T47D (cell line): ENCODE results near the gene COL3A1.

Source experiments
- DNase-seq, 2 experiments: peaks; one replicate each; pipeline versions ENCODE4 v3.0.0 to v3.0.0-alpha.2; 2011 to 2012; ENCODE audit warnings: low read depth in 1 of 2, low spot score in 1 of 2
- JUND ChIP-seq: IDR thresholded peaks from 2 replicates; pipeline ENCODE4 v1.6.1; 2012; ENCODE audit warnings: low read depth
- in situ Hi-C: cut with HindIII; loops from 2 replicates; pipeline ENCODE4 v1.10.0; 2016; ENCODE audit warnings: low sequenced_read_pairs, low pct_unique_long_range_greater_than_20kb

The COL3A1 gene

DNA sequence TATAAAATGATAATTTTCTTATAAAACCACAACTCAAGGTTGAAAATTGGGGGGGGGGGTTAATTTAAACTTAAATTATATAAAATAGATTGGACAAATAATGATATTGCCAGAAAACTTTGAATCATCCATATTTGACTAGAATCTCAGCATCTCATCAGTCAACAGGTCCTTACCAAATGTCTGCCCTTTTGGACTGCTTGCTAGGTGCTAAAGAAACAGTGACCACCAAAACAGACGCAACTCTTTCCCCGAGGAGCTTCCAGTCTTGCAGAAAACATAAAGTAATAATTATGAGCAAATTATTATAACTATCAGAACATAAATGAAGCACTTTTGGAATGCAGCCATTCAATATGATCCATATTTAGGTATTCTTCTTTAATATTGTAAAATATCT, 8.6 kb upstream of the COL3A1 start:
- in situ Hi-C loops, result no loop called here
- no peak for DNase-seq
- no peak for TF ChIP-seq JUND

DNA sequence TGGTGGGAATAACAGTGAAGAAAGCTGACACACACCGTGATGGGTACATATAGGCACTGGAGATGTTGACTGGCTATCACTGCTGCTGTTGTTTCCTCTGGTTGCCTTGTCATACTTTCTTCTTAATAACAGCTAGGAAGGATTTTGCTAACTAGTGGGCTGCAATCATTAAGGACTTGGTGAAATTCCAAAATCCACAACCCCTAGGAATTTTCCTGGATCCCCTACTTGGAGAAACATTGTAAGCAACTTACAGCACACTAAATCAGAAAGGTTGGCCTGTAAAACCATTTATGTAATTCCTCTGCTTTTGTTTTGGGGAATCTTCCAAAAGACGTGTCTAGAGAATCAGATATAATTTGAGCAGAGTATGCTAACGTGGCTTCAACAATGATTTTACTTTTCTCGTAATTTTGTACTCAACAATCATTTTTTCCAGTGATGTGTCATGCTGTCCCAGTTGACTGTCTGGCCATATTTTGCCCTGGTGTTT, 8.0 kb upstream of the COL3A1 start:
- DNase-seq, result no peak
- no peak for TF ChIP-seq JUND
- in situ Hi-C loops, result no loop called here

DNA sequence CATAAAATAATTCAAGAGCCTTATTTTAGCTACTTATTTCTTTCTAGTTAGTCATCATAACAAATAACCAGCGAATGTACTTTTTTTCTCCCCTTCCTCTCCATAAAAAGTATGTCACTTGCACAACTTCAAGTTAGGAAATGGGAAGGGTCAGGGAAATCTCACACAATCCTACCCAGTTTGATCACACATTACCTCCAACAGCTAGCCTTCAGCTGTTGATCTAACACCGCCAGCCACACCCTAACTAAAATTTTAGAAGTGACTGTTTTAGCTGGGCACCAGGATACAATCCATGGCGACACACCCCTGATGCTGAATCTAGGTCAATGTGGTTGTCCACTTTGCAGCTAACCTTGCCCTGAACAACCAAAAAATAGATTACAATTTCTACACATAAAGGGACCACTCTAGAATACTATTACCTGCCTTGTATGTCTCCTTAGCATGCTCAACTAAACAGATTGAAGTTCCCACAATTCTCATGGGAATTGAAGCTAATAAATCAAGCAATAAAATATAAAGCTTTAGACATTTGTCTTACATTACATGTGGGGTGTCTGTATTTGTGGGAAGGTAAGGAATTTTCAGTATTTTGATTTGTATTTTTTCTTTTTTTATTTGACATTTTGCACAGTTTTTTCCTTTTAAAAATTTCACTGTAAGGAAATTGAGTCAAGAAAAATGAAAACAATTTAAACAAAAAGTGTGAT, 7.3 kb upstream of the COL3A1 start:
- in situ Hi-C loops, result no loop called here
- TF ChIP-seq JUND, result no peak
- no peak for DNase-seq

DNA sequence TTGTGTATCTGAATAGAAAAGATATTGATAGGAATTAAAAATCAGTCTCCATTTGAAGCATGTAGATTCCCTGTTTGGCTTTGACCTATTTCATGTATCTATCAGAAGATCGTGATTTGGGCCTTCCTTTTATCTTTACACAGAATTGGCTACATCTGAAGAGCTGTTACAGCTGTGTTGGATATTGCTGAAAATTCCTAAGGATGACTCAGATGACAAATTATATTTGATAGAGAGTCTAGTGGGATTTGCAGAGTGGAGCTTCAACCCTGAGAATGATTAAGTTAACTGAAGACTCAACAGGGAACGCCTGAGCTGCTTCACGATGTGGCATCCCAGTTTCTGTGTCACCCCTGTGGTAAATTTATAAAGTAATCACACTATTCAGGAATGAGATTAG, 4.9 kb upstream of the COL3A1 start:
- no peak for DNase-seq
- no peak for TF ChIP-seq JUND
- in situ Hi-C loops, result no loop called here

DNA sequence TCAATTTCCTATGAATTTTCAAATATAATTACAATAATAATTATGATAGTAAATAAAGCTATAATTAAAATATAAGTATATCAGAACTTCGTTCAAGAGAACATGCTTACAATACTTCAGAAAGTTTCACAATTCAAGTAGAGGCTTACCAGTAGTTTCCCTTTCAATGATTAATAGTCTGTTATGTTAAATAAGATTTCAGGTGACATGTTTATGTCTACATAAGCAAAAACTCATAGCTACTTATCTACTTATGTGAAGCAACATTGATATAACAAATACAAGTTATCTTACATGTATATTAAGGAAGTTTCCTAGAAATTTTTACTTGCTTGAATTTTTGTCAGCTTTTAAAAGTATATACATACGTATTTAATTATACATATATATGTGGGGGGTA, 4.5 kb upstream of the COL3A1 start:
- DNase-seq, result no peak
- in situ Hi-C loops, result no loop called here
- TF ChIP-seq JUND, result no peak

DNA sequence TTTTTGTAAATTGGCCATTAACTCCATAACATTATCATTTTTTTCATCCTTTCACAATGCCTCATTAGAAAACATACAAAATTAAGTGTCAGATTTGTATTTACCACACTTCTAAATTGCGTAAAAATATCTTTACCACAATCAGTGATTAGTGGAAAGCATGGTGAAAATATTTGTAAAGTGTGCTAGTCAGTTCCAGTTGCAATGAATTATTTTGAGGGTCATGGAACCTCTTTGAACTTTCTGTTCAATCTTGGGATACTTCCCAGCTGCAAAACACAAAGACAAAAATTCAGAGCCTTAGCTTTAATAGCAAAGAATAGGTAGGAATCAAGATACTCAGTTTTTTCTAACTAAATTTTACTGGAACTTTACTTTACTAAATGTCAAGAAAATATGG, 4.0 kb upstream of the COL3A1 start:
- TF ChIP-seq JUND, result no peak
- in situ Hi-C loops, result no loop called here
- DNase-seq, result no peak

DNA sequence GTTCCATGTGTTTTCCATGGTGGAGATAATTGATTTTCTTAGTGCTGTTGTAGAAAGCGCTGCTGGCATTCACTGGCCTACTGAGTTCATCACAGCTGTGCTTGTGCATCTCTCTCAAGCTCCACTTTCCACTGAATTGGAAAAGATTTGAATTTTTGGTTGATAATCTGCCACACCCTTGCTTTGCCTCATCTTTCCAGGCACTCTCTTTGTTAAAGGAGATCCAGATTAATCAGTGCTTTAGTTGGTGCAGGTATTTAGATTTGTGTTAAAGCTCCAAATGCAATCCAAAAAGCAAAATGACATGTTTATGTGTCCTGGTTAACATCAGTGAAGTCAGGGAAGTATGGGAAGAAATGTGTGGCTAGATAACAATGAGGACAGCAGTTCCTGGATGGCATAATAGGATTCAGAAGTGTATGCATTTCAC, 2.7 kb upstream of the COL3A1 start:
- in situ Hi-C loops, result no loop called here
- no peak for DNase-seq
- no peak for TF ChIP-seq JUND

DNA sequence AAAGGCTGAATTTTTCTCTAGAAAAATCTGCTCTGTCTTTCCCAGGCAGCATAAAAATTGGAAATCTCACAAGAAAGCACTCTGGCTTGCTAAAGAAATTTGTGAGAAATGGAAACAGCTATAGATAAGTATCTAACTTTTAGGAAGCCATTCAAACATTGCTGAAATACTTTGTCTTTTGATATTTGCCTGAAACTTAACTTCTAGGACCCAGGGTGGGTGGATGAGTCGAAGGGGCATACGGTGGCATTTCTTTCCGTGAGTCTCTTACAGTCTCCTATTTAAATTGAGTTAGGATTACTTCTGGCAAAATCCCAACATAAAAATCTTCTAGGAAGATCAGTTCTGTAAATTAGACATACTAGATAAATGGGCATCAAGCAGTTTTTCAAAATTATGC, 532 bp upstream of the COL3A1 start:
- DNase-seq, result no peak
- in situ Hi-C loops, result no loop called here
- TF ChIP-seq JUND, result no peak

DNA sequence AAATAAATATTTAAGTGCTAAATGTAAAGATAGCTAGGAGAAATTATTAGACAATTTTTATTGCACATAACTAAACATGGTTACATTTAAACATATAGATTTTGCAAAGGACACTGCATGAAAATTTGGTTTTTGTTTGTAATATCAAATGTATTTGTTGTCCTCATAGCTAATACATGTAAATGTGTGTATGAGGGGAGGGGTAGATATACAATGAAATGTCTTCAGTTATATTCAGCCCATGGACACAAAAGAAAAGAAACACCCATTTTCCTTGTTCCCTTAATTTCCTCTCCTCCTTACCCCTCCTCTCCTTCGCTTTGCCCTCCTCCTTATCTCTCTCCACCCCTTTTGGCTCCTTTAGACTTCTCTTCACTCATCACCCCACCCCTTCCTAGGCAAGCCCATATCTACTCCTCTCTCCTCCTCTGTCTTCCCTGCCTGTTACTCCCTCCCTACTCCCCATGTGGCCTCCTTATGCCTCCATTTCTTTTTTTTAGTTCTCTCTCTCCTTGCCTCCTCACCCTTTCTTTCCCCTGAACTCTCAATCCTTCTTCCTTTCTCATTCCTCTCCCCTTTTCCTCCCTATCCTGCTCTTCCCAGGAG, 1.4 kb downstream of the COL3A1 start:
- in situ Hi-C loops, result no loop called here

DNA sequence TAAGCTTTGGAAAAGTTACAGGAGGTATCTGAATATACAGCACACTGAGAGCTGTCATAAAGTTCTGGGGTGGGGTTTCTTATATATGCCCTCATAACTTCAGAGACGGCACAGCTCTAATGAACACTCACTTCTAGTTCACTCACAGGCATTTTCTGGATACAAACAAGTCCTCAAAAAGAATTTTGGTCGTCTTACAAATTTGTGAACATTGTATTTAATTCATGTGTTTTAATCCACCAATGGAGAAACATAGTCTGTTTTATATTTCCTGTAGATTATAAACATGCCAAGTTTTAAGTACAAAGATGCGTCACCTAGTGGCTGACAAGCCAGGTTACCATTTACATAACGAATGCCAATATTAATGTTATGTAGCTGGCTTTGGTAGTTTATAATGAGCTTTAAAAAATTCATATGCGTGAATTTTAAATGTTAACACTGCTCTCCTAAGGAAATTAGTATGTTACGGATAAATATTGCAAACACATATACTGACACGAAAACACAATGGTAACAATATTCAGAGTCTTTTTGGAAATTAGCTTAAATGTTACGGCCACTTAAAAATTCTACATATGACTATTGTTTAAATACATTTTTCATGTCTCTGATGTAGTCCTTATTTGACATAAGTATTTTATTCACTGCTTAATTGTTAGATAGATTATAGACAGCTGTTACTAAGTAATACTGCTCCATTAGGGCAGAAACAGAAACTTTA, 2.5 kb downstream of the COL3A1 start:
- DNase-seq, result peak; percentile 3 to 52
- TF ChIP-seq JUND, result no peak
- in situ Hi-C loops, result no loop called here

More for the DNA sequence above, 1.4 kb downstream of the COL3A1 start:
- no peak for DNase-seq
- TF ChIP-seq JUND, result no peak

DNA sequence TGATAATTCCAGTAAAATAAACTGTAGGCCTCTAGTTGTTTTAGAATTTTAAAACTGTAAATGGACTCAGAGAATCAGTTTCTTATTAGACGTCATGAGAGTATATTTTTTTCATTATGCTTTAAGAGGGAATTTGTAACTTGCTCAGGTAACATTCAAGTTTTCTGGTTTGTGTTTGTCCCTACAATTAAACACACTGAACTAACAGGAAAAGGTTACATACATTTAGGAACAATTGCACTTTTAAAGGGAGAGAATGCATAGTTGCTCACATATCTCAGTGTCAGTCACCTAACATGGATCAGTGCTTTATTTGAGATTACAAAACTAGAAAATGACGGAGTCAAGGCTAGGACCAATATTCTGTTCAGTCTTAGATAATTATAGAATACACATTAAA, 3.1 kb downstream of the COL3A1 start:
- in situ Hi-C loops, result no loop called here
- DNase-seq, result no peak
- no peak for TF ChIP-seq JUND

DNA sequence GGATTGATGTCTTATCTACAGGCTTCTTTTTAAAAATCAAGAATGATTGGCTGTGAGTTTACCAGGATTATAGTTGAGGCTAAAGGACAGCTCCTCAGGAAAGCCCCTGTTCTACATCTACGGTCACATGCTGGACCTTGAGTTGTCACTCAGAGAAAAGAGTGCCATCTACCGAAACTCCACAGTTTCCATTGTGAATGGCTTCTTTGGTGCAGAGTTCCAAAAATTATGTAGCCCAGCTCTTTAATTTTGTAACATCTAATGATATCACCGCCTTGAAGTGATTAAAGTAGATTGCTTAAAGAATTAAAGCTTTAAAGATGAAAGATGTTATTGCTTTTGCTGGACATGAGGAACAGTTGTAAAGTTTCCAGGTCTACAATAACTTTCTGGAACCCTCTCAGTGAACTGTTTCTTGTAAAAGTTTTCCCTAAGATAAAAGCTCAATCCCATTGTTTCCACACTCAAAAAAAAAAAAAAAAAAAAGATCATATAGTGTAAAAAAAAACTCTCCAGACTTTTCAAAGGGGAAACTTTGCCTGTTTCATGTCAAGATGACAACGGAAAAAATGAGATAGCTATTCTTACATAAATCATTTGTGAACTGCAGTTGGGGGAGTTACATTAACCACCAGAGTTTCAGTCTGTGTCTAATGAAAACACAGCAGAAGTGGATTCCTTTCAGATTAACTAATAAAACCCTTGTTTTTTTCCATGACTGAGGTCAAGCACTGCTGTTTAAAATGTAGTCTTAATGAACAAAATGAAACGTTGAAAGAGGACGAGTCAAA, 4.3 kb downstream of the COL3A1 start:
- DNase-seq, result peak in 1 of 2 experiments; percentile 51
- TF ChIP-seq JUND, result no peak
- in situ Hi-C loops, result no loop called here
